ENCODE results near the gene TBC1D22A.

The TBC1D22A gene

GRCh38 chr22:46963672-46964545, 201.5 kb downstream of the TBC1D22A start:
- ATAC-seq, result no peak

- no peak for ATAC-seq
These were observed 202.5 kb downstream of the TBC1D22A start for GRCh38 chr22:46964773-46965550.

DNA sequence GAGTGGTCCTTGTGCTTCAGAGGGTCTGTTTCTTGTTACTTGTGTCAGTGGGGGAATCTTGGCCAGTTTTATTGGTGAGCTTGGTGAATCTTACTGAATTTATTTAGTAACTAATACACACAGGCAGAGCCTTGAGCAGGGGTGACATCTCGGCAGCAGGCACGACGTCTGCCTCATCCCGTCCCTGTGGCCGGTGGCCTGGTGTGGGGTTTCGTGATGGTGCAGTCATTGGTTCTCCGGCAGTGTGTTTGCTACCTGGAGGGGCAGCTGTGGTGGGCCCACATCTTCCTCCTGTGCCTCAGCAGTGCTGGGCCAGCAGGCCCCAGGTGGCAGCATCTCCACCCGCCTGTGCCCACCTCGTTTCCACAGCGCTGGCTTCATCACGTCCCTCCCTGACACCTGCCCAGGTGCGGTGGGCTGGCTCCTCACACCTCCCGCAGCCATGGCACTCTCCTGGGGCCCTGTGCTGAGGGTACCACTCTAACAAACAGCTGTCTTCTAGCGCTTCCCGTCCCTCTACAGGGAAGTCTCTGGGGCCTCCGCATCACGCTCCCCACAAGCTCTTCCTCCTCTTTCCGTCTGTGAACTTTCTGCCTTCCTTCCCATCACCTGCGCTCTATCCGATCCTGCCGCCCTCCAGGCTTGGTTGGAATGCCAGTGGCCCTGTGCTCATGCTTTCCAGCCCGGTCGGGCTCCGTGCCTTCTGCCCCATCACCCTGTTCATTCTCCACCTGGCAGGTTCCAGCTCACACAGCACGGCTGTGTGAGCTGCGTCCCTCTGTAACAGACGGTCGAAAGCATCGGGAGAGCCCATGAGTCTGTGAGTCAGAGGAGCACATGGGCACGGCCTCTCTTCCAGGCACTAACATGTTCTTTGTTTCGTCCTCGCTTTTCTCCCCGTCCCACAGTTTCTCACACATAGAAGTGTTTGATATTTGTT, 203.4 kb downstream of the TBC1D22A start:
- no peak for ATAC-seq

GRCh38 chr22:46966495-46966845, 204.0 kb downstream of the TBC1D22A start:
- no peak for ATAC-seq

GRCh38 chr22:46966846-46967245, 204.4 kb downstream of the TBC1D22A start:
- no peak for ATAC-seq

DNA sequence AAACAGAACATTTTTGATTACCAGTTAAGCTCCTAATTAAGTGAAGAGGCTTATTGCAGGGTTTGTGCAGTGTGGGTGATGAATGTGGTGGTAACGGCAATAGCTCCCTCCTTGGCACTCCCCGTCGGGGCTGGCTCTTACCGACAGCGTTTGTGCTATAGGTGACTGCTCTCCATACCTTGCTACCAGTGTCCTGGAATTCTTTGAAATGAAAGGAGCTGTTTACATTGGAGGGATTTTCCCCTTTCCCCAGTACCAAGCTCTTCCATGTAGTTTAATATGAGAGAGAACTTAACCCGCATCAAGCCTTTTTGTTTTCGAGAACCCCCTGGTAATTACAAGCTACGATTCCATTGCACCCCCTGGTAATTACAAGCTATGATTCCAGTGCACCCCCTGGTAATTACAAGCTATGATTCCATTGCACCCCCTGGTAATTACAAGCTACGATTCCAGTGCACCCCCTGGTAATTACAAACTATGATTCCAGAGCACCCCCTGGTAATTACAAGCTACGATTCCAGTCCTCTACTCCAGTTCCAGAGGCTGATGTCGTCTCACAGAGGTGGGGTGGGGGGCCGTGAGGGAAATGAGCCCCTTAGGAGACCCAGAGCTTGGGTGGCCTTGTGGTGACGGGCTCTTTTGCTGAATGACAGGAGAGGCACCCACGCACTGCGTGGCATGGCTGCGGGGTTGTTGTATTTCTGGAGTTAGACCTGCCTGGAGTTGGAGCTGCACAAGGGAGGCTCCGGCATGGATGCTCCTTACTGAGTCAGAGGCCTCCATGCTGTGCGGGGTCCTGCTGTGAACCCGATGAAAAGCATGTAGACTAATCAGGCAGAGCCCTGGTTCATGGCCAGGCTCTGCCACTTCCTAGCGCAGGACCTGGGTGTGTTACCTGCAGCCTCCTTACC, 205.3 kb downstream of the TBC1D22A start:
- ATAC-seq, result no peak

DNA sequence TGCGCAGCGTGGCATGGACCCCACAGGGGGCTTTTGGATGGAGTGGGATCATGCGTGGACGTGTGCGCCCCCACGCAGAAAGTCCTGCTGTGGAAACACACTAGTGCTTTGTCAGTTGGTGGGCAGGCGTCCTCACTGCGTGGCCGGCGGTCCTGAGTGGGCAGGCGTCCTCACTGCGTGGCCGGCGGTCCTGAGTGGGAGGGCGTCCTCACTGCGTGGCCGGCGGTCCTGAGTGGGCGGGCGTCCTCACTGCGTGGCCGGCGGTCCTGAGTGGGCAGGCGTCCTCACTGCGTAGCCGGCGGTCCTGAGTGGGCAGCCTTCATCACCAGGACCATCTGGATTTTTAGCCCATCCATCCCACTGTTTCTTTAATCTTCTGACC, 205.9 kb downstream of the TBC1D22A start:
- no peak for ATAC-seq

- ATAC-seq, result no peak
These were observed 206.4 kb downstream of the TBC1D22A start for GRCh38 chr22:46968848-46969247.

DNA sequence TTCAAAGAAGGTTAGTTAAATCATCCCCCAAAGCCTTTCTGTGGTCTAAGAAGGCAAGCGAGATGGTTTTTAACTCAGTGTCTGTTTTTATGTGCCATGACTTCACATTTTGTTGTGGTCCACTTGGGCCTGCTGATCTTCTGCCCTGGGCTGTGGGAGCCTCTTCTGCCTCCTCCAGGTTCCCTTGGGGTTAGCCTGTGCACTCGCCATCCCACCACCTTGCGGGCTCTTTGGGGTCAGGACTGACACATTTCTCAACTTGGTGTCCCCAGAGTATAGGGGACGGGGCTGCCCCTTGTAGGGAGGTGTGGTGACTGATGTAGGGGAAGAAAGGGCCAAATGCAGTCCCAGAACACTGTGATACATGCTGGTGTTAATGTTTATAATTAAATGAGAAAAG, 207.0 kb downstream of the TBC1D22A start:
- peak; percentile 80 to 94 for ATAC-seq

- peak; percentile 15 to 41 for ATAC-seq
These were observed 207.5 kb downstream of the TBC1D22A start for GRCh38 chr22:46969961-46970360.

- no peak for ATAC-seq
These were observed 208.1 kb downstream of the TBC1D22A start for GRCh38 chr22:46970411-46971098.

GRCh38 chr22:46971099-46971763, 208.8 kb downstream of the TBC1D22A start:
- ATAC-seq, result no peak

DNA sequence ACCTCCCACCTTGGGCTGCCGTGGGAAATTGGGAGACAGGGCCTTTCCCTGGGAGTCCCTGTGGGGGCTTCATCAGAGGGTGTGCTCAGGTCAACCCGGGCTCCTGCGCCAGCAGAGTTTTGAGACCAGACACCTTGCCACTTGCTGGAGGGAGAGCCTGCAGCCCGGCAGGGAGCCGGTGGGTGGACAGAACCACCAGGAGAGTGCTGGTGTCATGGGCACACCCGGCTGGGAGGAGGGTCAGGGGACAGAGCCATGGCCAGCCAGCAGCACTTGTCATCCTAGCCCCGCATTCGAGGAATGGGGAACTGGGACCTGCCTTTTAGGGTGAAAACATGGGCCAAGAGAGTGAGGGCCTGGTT, 209.3 kb downstream of the TBC1D22A start:
- ATAC-seq, result no peak

- ATAC-seq, result no peak
These were observed 209.8 kb downstream of the TBC1D22A start for GRCh38 chr22:46972256-46972655.

DNA sequence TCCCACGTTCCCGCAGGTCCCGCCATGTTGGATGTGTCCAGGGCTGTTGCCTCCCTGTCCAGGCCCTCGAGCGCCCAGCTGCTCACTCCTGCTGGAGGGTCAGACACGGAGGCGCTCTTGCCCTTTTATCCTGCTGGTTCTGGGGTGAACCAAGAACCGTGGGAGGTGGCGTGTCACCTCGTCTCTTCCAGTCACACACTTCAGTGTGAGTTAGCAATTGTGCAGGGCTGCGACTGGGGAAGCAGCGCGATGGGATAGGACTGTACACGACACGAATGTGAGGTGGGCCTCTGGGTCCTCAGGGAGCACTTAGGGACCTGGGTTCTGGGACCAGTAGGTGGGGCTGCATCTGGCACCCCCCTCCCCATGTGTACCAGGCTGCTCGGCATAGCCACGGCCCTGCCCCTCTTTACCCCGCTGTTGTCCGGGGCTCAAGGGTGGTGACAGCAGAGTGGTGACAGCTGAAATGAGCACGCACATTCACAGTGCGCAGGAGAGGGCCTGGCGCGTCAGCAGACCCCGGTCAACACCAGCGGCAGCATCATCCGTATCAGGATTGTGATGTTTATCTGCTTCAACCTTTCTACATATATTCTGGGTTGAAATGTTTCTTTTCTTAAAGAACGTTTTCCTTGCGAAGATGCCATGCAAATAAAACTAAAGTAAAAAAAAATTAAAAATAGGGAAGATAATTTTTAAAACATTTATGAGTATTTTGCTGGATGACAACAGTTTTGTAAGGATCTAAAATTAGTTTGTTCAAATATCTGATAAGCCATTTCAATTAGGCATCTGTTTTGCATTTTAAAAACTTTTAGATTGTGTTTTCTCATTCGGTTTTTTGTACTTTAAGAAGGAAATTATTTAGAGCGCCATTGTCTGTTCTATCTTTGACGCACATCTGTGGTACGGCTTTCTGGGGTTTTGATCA, 210.7 kb downstream of the TBC1D22A start:
- no peak for ATAC-seq

DNA sequence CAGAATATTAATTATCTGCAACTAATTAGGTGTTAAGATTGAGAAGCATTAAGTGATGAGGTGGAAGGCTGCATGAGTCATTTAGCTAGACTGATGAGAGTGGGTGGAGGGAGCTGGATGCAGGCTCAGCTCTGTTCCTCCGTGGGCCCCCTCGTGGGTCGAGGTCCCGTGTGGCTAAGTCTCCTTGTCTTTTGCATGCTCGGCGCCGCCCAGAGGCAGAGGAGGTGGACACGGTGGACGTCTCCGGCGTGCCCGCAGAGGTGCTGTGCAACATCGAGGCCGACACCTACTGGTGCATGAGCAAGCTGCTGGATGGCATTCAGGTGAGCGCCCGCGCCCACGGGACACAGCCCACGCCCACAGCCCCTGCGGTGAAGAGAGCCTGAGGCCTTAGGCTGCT, 211.6 kb downstream of the TBC1D22A start:
- ATAC-seq, result no peak

GRCh38 chr22:46974631-46975585, 212.5 kb downstream of the TBC1D22A start:
- ATAC-seq, result no peak

GRCh38 chr22:46976143-46976542, 213.7 kb downstream of the TBC1D22A start:
- ATAC-seq, result no peak
